ENCODE results near the gene DCLK2.

DNA sequence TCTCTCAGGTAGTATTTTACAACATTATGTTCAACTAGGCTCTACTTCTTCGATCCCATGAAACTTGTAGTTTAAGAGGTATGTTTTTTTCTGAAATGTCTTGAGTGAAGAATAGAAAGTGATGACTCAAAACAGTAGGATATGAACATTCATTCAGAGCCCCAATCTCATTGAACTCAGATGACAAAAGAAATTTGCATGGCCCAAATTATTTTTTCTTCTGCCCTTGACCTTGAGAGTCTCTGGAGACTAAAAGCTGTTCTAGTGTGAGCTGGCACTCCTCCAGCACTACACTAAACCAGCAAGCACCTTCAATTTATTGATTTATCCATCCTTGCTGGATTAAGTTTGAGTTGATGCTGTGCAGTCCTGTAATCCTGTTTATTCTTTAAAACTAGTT is 4.0 kb downstream of the DCLK2 start:
- TF ChIP-seq, protein P1, sequence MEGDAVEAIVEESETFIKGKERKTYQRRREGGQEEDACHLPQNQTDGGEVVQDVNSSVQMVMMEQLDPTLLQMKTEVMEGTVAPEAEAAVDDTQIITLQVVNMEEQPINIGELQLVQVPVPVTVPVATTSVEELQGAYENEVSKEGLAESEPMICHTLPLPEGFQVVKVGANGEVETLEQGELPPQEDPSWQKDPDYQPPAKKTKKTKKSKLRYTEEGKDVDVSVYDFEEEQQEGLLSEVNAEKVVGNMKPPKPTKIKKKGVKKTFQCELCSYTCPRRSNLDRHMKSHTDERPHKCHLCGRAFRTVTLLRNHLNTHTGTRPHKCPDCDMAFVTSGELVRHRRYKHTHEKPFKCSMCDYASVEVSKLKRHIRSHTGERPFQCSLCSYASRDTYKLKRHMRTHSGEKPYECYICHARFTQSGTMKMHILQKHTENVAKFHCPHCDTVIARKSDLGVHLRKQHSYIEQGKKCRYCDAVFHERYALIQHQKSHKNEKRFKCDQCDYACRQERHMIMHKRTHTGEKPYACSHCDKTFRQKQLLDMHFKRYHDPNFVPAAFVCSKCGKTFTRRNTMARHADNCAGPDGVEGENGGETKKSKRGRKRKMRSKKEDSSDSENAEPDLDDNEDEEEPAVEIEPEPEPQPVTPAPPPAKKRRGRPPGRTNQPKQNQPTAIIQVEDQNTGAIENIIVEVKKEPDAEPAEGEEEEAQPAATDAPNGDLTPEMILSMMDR (IDR thresholded peaks at IDR 0.05; ENCODE audit: insufficient read depth, low read length, poor library complexity, severe bottlenecking), result no peak
- TF ChIP-seq EZH2phosphoT487 (conservative IDR thresholded peaks at IDR 0.05; ENCODE audit: low read length), result no peak

All from SU-DHL-6 (cell line).